GM10847 (cell line): ENCODE measurements around the gene VPS50.

Source experiments
- POLR2A ChIP-seq: IDR thresholded peaks from 2 replicates; pipeline ENCODE4 v1.6.1; 2011; ENCODE audit not compliant: insufficient read length; ENCODE audit errors: extremely low read depth

VPS50 gene

GRCh38 chr7:93298671-93299070 lies 66.5 kb downstream of the VPS50 start:
- no peak for TF ChIP-seq POLR2A

- TF ChIP-seq POLR2A: no peak
Measured at GRCh38 chr7:93301736-93302135, 69.6 kb downstream of the VPS50 start.

- no peak for TF ChIP-seq POLR2A
Measured at GRCh38 chr7:93307131-93307660, 75.0 kb downstream of the VPS50 start.

- TF ChIP-seq POLR2A: no peak
Measured at GRCh38 chr7:93307943-93308342, 75.8 kb downstream of the VPS50 start.

GRCh38 chr7:93310346-93310745 lies 78.2 kb downstream of the VPS50 start:
- no peak for TF ChIP-seq POLR2A

- no peak for TF ChIP-seq POLR2A
Measured at GRCh38 chr7:93314449-93314848, 82.3 kb downstream of the VPS50 start.

- TF ChIP-seq POLR2A: no peak
Measured at GRCh38 chr7:93315896-93316295, 83.7 kb downstream of the VPS50 start.

GRCh38 chr7:93316730-93317129 lies 84.6 kb downstream of the VPS50 start:
- no peak for TF ChIP-seq POLR2A

- TF ChIP-seq POLR2A: no peak
Measured at GRCh38 chr7:93320887-93321286, 88.7 kb downstream of the VPS50 start.

GRCh38 chr7:93327006-93327633 lies 95.0 kb downstream of the VPS50 start:
- TF ChIP-seq POLR2A: no peak

- no peak for TF ChIP-seq POLR2A
Measured at GRCh38 chr7:93331706-93332105, 99.5 kb downstream of the VPS50 start.

- no peak for TF ChIP-seq POLR2A
Measured at GRCh38 chr7:93332172-93332571, 100.0 kb downstream of the VPS50 start.

- TF ChIP-seq POLR2A: no peak
Measured at GRCh38 chr7:93337052-93337451, 104.9 kb downstream of the VPS50 start.

GRCh38 chr7:93350338-93350737 lies 118.2 kb downstream of the VPS50 start:
- no peak for TF ChIP-seq POLR2A

GRCh38 chr7:93352881-93353280 lies 120.7 kb downstream of the VPS50 start:
- no peak for TF ChIP-seq POLR2A

GRCh38 chr7:93354815-93355214 lies 122.6 kb downstream of the VPS50 start:
- TF ChIP-seq POLR2A: no peak

- no peak for TF ChIP-seq POLR2A
Measured at GRCh38 chr7:93359520-93360198, 127.5 kb downstream of the VPS50 start.
